NB4 (cell line): Measurements from ENCODE around the gene PHLDB3.
A peak's percentile ranks its signal among the peaks of the same experiment; 100 is the strongest.
"Not testable (repeated sequence)": the region's sequence is repeated elsewhere in the genome, so short reads cannot be mapped to it uniquely, and the experiment has no call there.

ENCODE experiments used
- DNase-seq: peaks from one replicate; pipeline ENCODE4 v3.0.0; 2010; ENCODE audit warnings: low read depth
- H3K4me3 ChIP-seq: one replicate; pipeline ENCODE4 v1.5.1; 2011; ENCODE audit warnings: mild to moderate bottlenecking, low read depth, low read length, moderate library complexity
- CTCF ChIP-seq: IDR thresholded peaks from one replicate; pipeline ENCODE4 v1.5.1; 2012; ENCODE audit warnings: low read depth, low read length
- MAX ChIP-seq: IDR thresholded peaks from 2 replicates; pipeline ENCODE4 v1.6.1; 2011; ENCODE audit warnings: low read depth, low read length
- MYC ChIP-seq: IDR thresholded peaks from 2 replicates; pipeline ENCODE4 v1.6.1; 2011; ENCODE audit warnings: low read depth, low read length
- POLR2A ChIP-seq: IDR thresholded peaks from 2 replicates; pipeline ENCODE4 v1.6.1; 2011; ENCODE audit warnings: mild to moderate bottlenecking; ENCODE audit not compliant: insufficient read length; ENCODE audit errors: extremely low read depth

Gene PHLDB3

GRCh38 chr19:43452582-43452981 lies 52.0 kb downstream of the PHLDB3 start:
- no peak for DNase-seq
- TF ChIP-seq POLR2A (no peak), MYC (no peak), MAX (no peak), CTCF (no peak)
- no peak overlapping the region for H3K4me3 ChIP-seq

GRCh38 chr19:43450545-43450997 lies 54.0 kb downstream of the PHLDB3 start:
- no peak for DNase-seq
- no peak for TF ChIP-seq MYC
- no peak for TF ChIP-seq CTCF
- no peak for TF ChIP-seq POLR2A
- no peak for TF ChIP-seq MAX
- H3K4me3 ChIP-seq = no peak overlapping the region

GRCh38 chr19:43447655-43448054 lies 56.9 kb downstream of the PHLDB3 start:
- no peak for TF ChIP-seq POLR2A
- DNase-seq = no peak
- H3K4me3 ChIP-seq = no peak overlapping the region

- H3K4me3 ChIP-seq = no peak overlapping the region
- TF ChIP-seq MYC = no peak
- no peak for TF ChIP-seq POLR2A
- peak; percentile 84 for TF ChIP-seq CTCF
- DNase-seq = peak; percentile 70
These were observed 57.6 kb downstream of the PHLDB3 start for GRCh38 chr19:43446746-43447489.

GRCh38 chr19:43445426-43445825 lies 59.1 kb downstream of the PHLDB3 start:
- DNase-seq = no peak
- H3K4me3 ChIP-seq = no peak overlapping the region
- TF ChIP-seq POLR2A (no peak), MAX (no peak), CTCF (no peak), MYC (no peak)

- no peak overlapping the region for H3K4me3 ChIP-seq
- DNase-seq = peak; percentile 77
- TF ChIP-seq MAX = no peak
- no peak for TF ChIP-seq CTCF
- no peak for TF ChIP-seq POLR2A
- no peak for TF ChIP-seq MYC
These were observed 59.8 kb downstream of the PHLDB3 start for GRCh38 chr19:43444531-43445287.

- DNase-seq, H3K4me3 ChIP-seq: not testable (repeated sequence)
These were observed 60.5 kb downstream of the PHLDB3 start for GRCh38 chr19:43444091-43444490.
